ENCODE results near the gene MED13L. TPM values are rescaled to one million over a fixed set of nuclear protein-coding genes. Genes with fewer than 3 reads are reported as not detected.

Gene MED13L
- total RNA-seq, 3 donors from 2014 or later: 45.6 to 49.7 (median 47.5) TPM

DNA sequence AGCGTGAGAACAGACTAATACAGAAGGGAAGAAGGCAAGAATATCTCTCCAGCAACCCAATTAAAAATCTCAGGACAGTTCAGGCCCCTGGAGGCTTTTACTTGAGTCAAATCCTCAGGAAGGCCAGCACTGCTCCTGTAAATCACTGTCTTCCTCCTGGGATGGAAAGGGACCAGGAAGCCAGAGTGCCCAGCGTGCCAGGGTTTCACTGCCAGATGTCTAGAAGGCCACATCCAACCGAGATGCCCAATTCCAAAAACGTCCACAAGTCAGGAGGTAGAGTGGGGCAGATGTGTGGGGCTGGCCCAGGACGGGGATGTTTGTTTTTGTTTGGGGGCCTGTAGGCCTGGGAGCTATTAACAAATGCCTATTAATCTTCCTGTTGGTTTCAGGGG, 332.0 kb downstream of the MED13L start:
- H3K36me3 Mint-ChIP-seq (ENCODE audit: insufficient read depth): peaks cover 4% of the 10 kb centered on the region
- DNase-seq: no peak
- ATAC-seq: no peak
- H3K9me3 Mint-ChIP-seq: no peaks in the 10 kb centered on the region
- no peaks in the 10 kb centered on the region for H3K4me1 Mint-ChIP-seq (ENCODE audit: low read depth)
- peaks cover 4% of the 10 kb centered on the region for H3K27me3 Mint-ChIP-seq (ENCODE audit: low read depth)
- H3K4me3 Mint-ChIP-seq: no peak overlapping the region

DNA sequence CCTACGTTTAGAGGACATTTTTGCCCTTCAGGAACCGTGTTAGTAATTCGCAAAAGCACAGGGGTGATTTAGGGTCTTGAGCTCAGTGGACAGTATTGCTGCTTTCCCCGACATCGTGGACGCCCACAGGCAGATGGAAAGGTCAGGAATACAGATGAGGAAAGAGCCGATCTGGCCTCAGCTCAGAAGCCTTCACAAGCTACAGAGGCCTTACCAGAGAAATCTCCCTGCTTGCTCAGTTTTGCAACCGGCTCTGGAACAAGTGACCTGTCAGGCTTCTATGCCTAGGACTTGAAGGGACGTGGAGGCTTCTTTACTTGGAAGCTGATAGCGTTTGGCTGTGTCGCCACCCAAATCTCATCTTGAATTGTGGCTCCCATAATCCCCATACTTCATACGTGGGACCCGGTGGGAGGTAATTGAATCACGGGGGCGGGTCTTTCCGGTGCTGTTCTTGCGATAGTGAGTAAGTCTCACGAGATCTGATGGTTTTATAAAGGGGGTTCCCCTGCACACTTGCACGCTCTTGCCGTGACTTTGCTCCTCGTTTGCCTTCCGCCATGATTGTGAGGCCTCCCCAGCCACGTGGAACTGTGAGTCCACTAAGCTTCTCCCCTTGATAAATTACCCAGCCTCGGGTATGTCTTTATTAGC, 332.5 kb downstream of the MED13L start:
- ATAC-seq (no peak), DNase-seq (no peak)
- H3K36me3 Mint-ChIP-seq (ENCODE audit: insufficient read depth): peaks cover 4% of the 10 kb centered on the region
- peaks cover 6% of the 10 kb centered on the region for H3K27me3 Mint-ChIP-seq (ENCODE audit: low read depth)
- H3K4me1 Mint-ChIP-seq (ENCODE audit: low read depth): no peaks in the 10 kb centered on the region
- H3K9me3 Mint-ChIP-seq: no peaks in the 10 kb centered on the region
- no peak overlapping the region for H3K4me3 Mint-ChIP-seq

DNA sequence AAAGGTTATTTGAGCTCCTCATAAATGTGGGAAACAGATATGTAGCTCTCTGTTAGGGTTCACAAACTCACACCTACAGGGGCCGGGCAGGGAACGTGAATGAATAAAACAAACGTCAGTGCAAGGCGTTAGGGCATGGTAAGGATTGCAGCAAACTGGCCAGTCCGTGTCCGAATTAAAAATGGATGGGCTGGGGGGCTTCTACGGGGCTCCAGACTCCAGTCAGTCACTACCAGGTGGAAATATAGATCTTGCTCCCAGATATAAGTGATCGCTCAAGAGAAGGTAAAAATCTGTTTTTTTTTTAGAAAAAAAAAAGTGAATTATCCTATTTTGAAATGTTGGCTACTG, 333.1 kb downstream of the MED13L start:
- Mint-ChIP-seq H3K27me3 (ENCODE audit: low read depth) (peaks cover 6% of the 10 kb centered on the region), H3K9me3 (no peaks in the 10 kb centered on the region), H3K4me3 (no peak overlapping the region), H3K4me1 (ENCODE audit: low read depth) (no peaks in the 10 kb centered on the region), H3K36me3 (ENCODE audit: insufficient read depth) (no peaks in the 10 kb centered on the region)
- ATAC-seq: no peak
- DNase-seq: no peak

DNA sequence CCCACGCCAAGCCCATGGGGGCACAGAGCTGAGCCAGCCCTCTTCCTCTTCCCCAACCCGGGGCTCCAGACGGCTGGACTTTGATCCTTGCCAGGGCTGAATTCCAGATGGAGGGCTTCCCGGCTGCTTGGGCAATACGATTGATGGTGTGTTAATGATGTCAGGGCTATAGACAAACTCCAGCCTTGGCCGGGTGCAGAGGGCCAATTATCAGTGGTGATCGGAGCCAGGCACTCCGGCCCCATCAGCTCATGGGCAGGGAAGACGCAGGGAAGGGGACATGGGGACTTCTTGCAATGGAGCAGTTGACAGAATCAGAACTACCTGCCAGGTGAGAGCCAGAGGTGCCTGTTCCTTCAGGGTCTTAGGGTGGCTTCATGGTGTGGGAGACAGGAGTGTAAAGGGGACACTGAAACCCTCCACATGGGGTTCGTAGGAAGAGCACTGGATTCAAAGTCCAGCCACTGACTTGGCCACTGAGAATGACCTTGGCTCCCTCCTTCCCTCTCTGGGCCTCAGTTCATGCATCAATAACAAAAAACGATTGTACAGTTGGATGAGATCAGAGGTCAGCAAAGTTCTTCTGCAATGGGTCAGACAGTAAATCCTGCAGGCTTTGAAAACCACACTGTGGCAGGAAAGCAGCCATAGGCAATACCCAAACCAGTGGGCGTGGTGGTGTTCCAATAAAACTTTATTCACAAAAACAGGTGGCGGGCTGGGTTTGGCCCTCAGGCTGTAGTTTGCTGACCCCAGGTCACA, 333.7 kb downstream of the MED13L start:
- Mint-ChIP-seq H3K4me1 (ENCODE audit: low read depth) (no peaks in the 10 kb centered on the region), H3K27me3 (ENCODE audit: low read depth) (peaks cover 10% of the 10 kb centered on the region), H3K36me3 (ENCODE audit: insufficient read depth) (peaks cover 2% of the 10 kb centered on the region), H3K9me3 (peaks cover 5% of the 10 kb centered on the region), H3K4me3 (no peak overlapping the region)
- DNase-seq: no peak
- ATAC-seq: no peak

DNA sequence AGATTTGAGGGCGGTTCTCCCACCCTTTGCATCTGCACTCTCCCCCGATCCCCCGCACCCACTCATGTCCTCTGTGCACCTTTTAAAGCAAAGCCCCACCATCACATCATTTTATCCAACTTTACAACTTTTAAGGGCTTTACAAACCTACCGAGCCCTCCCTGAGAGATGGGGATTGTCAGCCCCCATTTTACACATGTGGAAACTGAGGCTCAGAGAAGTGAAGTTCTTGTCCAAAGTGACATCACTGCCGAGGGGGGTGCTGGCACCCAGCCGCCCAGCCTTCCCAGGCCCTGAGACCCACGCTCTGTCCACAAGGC, 334.2 kb downstream of the MED13L start:
- Mint-ChIP-seq H3K9me3 (peaks cover 9% of the 10 kb centered on the region), H3K36me3 (ENCODE audit: insufficient read depth) (peaks cover 2% of the 10 kb centered on the region), H3K4me3 (no peak overlapping the region)

DNA sequence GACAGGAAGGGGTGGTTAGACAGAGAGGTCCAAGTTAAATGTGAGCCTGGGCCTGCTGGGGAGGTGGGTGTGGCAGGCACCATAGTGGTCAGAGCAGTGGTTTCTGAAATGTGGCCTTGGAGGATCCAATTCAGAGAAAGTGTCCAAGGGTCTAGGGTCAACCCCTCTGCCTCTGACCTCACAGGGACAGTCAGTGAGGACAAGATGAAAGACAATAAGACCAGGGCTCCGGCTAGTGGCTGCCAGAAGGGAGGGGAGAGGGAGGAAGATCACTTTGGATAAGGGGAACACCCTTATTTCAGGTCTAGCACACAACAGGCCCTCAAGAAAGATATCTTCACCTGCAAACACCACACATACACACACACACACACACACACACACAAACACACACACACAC, 335.1 kb downstream of the MED13L start:
- Mint-ChIP-seq H3K9me3 (peaks cover 9% of the 10 kb centered on the region), H3K4me3 (no peak overlapping the region), H3K4me1 (ENCODE audit: low read depth) (no peaks in the 10 kb centered on the region), H3K36me3 (ENCODE audit: insufficient read depth) (peaks cover 2% of the 10 kb centered on the region), H3K27me3 (ENCODE audit: low read depth) (peaks cover 11% of the 10 kb centered on the region)
- DNase-seq: no peak
- no peak for ATAC-seq

More for the DNA sequence above, 334.2 kb downstream of the MED13L start:
- Mint-ChIP-seq H3K4me1 (ENCODE audit: low read depth) (no peaks in the 10 kb centered on the region), H3K27me3 (ENCODE audit: low read depth) (peaks cover 11% of the 10 kb centered on the region)
- DNase-seq (no peak), ATAC-seq (no peak)

DNA sequence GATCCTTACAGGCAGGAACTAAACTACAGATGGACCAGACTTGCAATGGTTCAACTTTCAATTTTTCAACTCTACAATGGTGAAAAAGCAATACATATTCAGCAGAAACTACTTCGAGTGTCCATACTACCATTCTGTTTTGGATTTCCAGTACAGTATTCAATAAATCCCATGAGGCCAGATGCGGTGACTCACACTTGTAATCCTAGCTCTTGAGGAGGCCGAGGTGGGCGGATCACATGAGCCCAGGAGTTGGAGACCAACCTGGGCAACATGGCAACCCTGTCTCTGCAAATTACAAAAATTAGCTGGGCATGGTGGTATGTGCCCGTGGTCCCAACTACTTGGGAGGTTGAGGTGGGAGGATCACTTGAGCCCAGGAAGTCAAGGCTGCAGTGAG, 336.1 kb downstream of the MED13L start:
- DNase-seq (no peak), ATAC-seq (no peak)
- H3K4me1 Mint-ChIP-seq (ENCODE audit: low read depth): no peaks in the 10 kb centered on the region
- H3K4me3 Mint-ChIP-seq: no peak overlapping the region
- H3K36me3 Mint-ChIP-seq (ENCODE audit: insufficient read depth): peaks cover 2% of the 10 kb centered on the region
- peaks cover 11% of the 10 kb centered on the region for H3K27me3 Mint-ChIP-seq (ENCODE audit: low read depth)
- peaks cover 9% of the 10 kb centered on the region for H3K9me3 Mint-ChIP-seq

DNA sequence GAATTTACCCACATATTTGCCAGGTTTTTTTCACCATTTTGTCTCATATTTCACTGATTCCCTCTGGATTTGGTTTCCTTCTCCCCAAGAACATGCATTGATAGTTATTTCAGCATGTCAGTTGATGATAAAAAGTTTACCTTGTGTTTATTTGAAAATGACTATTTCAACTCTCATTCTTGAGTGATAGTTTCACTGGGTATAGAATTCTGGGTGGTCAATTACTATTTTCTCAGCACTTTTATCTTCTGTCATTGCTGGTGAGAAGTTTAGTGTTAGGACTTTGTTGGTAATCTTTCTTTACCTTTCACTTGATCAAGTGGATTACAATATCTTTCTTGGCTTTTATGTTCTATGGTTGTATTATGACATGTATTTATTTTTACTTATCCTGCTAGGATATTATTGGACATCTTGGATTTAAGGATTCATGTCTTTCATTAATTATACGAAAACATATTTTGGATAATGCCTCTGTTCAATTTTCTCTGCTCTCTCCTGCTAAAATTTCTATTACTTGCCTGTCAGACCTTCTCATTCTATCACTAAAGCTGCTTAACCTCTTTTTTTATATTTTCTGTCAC, 338.6 kb downstream of the MED13L start:
- Mint-ChIP-seq H3K9me3 (peaks cover 9% of the 10 kb centered on the region), H3K4me1 (ENCODE audit: low read depth) (no peaks in the 10 kb centered on the region), H3K27me3 (ENCODE audit: low read depth) (peaks cover 11% of the 10 kb centered on the region), H3K4me3 (no peak overlapping the region), H3K36me3 (ENCODE audit: insufficient read depth) (peaks cover 2% of the 10 kb centered on the region)
- DNase-seq (no peak), ATAC-seq (no peak)

DNA sequence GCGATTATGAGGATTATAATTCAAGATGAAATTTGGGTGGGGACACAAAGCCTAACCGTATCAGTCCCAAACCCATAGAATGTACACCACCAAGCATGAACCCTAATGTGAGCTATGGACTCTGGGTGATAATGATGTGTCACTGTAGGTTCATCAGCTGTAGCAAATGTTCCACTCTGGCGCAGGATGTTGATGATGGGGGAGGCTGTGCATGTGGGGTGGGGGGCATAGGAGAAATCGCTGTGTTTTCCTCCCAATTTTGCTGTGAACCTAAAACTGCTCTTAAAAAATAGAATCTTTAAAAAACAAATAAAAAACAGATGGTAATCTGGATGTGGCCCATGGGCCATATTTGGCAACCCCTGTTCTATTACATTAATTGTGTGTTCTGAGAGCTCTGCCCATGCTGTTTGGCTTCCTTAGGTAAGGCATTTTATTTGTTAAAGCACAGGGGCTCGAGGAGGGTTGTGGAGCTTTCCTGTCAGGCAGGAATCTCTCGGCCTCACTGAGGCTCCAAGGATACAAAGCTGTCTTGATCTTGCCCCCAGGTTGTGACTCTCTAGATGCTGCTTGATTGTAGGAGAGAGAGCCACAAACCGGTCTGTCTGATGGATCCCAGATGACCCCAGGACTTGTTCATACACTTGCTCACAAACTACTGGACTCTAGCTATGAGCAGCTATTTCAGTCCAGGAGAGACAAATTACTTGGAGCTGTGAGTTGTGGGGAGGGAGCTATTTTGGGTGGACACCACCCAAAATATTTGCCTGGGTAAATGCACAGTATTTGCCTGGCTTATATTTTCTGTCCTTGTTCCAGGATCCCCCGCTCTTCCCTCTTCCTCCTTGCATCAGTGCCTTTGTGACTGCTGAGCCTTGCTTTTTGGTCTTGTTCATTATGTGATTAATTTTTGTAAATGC, 340.2 kb downstream of the MED13L start:
- H3K9me3 Mint-ChIP-seq: peaks cover 9% of the 10 kb centered on the region
- H3K4me3 Mint-ChIP-seq: no peak overlapping the region

DNA sequence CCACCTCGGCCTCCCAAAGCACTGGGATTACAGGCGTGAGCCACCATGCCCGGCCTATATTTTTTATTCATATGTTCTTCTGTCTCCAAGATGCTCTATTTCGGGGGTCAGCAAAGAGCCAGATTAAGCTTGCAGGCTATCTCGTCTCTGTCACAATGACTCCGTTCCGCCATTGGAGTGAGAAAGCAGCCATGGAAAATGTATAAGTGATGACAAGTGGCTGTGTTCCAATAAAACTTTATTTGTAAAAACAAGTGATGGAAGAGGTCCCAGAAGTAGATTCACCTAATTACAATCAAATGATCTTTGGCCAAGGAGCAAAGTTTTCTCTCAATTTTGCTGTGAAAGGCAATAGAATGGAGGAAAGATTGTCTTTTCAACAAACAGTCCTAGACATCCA, 342.6 kb downstream of the MED13L start:
- H3K27me3 Mint-ChIP-seq (ENCODE audit: low read depth): peaks cover 5% of the 10 kb centered on the region
- no peak for ATAC-seq
- no peaks in the 10 kb centered on the region for H3K4me1 Mint-ChIP-seq (ENCODE audit: low read depth)
- no peak for DNase-seq
- H3K36me3 Mint-ChIP-seq (ENCODE audit: insufficient read depth): peaks cover 2% of the 10 kb centered on the region
- peaks cover 9% of the 10 kb centered on the region for H3K9me3 Mint-ChIP-seq
- H3K4me3 Mint-ChIP-seq: no peak overlapping the region

More for the DNA sequence above, 340.2 kb downstream of the MED13L start:
- Mint-ChIP-seq H3K36me3 (ENCODE audit: insufficient read depth) (peaks cover 2% of the 10 kb centered on the region), H3K4me1 (ENCODE audit: low read depth) (no peaks in the 10 kb centered on the region), H3K27me3 (ENCODE audit: low read depth) (peaks cover 11% of the 10 kb centered on the region)
- ATAC-seq (no peak), DNase-seq (no peak)

DNA sequence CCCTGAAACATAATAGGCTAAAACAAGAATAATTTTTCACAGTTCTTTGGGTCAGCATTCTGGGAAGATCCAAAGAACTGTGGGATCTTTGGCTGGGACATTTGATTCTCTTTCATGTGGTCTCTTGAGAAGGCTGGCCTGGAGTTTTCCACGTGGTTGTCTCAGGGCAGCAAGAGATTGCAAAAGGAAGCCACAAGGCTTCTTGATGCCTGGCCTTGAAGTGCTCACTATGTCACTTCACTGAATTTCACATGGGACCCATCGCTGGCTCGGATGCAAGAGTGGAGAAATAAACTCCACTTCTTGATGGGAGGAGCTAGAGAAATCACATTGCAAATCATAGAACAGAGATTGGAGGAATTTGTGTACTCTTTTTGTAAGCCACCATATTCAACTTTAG, 343.4 kb downstream of the MED13L start:
- Mint-ChIP-seq H3K4me3 (no peak overlapping the region), H3K9me3 (peaks cover 6% of the 10 kb centered on the region), H3K4me1 (ENCODE audit: low read depth) (no peaks in the 10 kb centered on the region), H3K27me3 (ENCODE audit: low read depth) (peaks cover 3% of the 10 kb centered on the region), H3K36me3 (ENCODE audit: insufficient read depth) (no peaks in the 10 kb centered on the region)
- DNase-seq: no peak
- ATAC-seq: no peak

DNA sequence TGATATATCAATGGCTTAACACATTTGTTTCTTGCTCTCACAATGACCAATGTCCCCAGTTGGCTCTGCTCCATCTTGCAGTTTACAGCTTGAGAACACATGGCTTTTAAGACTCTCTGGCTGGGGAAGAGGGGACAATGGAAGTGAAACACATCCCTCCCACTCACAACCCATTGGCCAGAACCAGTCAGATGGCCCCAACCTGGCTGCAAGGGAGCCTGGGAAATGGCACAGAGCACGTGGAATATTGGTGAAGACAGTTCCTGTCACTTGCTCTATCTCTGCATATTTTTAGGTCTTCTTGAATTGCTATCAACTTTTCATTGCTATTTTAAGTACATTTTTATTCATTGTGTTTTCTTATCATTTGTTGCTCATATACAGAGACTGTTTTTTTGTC, 345.4 kb downstream of the MED13L start:
- H3K4me3 Mint-ChIP-seq: no peak overlapping the region
- ATAC-seq (no peak), DNase-seq (no peak)
- H3K27me3 Mint-ChIP-seq (ENCODE audit: low read depth): no peaks in the 10 kb centered on the region
- no peaks in the 10 kb centered on the region for H3K36me3 Mint-ChIP-seq (ENCODE audit: insufficient read depth)
- H3K9me3 Mint-ChIP-seq: no peaks in the 10 kb centered on the region
- H3K4me1 Mint-ChIP-seq (ENCODE audit: low read depth): no peaks in the 10 kb centered on the region

DNA sequence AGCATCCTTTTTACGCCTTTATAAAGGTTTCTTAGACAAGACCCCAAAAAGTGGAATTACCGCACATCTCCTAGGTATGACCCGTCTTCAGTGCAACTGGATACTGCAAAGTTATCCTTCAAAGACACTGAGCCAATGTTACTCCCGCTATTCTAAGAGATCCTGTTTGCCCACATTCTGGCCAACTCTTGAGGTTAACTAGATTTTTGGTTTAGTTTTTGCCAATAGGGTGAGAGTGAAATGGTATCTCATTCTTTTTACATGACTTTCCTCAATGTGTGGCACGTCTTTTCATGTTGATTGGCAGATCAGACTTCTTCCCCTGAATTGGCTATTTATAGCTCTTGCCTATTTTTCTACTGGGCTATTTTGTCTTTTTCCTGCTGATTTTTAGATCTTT, 347.2 kb downstream of the MED13L start:
- H3K27me3 Mint-ChIP-seq (ENCODE audit: low read depth): peaks cover 9% of the 10 kb centered on the region
- ATAC-seq (no peak), DNase-seq (no peak)
- H3K4me1 Mint-ChIP-seq (ENCODE audit: low read depth): no peaks in the 10 kb centered on the region
- H3K36me3 Mint-ChIP-seq (ENCODE audit: insufficient read depth): no peaks in the 10 kb centered on the region
- H3K9me3 Mint-ChIP-seq: no peaks in the 10 kb centered on the region
- H3K4me3 Mint-ChIP-seq: no peak overlapping the region

DNA sequence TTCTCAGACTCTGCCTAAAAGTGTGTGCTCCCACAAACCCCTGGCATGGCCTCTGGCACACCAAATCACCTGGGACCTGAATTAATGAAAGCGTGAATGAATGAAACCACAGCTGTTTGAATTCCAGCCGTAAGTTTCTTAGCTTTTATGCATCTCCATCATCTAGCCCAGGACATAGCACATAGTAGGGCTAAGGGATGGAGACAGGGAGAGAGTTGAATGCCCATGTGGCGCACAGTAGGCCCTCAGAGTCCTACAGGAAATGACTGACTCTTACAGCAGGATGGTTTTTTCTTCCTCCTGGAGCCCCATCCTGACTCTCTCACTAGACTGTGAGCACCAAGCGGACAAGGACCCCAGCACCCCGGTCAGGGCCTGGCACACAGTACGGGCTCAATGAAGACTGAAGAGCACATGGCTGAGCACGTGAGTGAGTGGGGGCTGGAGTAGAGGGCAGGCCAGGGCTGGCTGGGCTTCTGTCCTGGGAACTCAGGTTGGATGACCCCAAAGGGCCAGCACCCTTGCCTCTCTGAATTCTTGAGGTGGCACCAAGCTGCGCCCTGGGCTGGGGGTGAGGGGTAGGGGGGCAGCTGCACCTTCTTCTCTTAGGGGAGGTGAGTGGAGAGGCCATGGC, 351.3 kb downstream of the MED13L start:
- H3K9me3 Mint-ChIP-seq: no peaks in the 10 kb centered on the region
- no peaks in the 10 kb centered on the region for H3K4me1 Mint-ChIP-seq (ENCODE audit: low read depth)
- H3K27me3 Mint-ChIP-seq (ENCODE audit: low read depth): peaks cover 18% of the 10 kb centered on the region
- no peaks in the 10 kb centered on the region for H3K36me3 Mint-ChIP-seq (ENCODE audit: insufficient read depth)
- H3K4me3 Mint-ChIP-seq: no peak overlapping the region
- no peak for DNase-seq
- no peak for ATAC-seq
